Measurements from ENCODE around the gene ATP8B4. TPM values are rescaled to one million over a fixed set of nuclear protein-coding genes. Genes with fewer than 3 reads are reported as not detected.

The ATP8B4 gene
- polyA plus RNA-seq, 3 donors: 6.1 to 9.6 (median 6.8) TPM

GRCh38 chr15:50107591-50108408, 11.2 kb downstream of the ATP8B4 start:
- TF ChIP-seq CTCF (IDR thresholded peaks at IDR 0.05): no peak
- H3K27me3 ChIP-seq (ENCODE audit: control insufficient read depth in 2 of 2, insufficient read depth in 2 of 2, low read length in 2 of 2): no peaks in the 10 kb centered on the region
- H3K4me2 ChIP-seq (replicated peaks; ENCODE audit: extremely low read depth, low read length, poor library complexity, severe bottlenecking): peak overlapping the region; percentile 86
- intact Hi-C loops (cut with micrococcal nuclease): loop anchor here in 1 of 2 donors (2.0 kb wide), 2 partner anchors 41 to 53 kb away; no protein-coding TSS in a partner anchor
- H3K36me3 ChIP-seq (replicated peaks in 1 of 2; ENCODE audit: control insufficient read depth in 1 of 2, insufficient read depth in 2 of 2, low read length in 2 of 2): peaks cover 0 to 5% of the 10 kb centered on the region in 2 donors
- H2AFZ ChIP-seq (ENCODE audit: insufficient read depth, low read depth, low read length, poor library complexity, severe bottlenecking): no peak overlapping the region
- Mint-ChIP-seq H3K4me1 (peaks cover 85% of the 10 kb centered on the region), H3K9me3 (peaks cover 7 to 15% (median 13%) of the 10 kb centered on the region in 7 donors), H3K27me3 (ENCODE audit: low read depth in 3 of 3) (peaks cover 0 to 1% (median 0%) of the 10 kb centered on the region in 3 donors), H3K4me3 (peak overlapping the region; percentile 45 to 93), H3K36me3 (peaks cover 13 to 29% of the 10 kb centered on the region in 2 donors), H3K27ac (peak overlapping the region; percentile 95 to 98 (median 96))
- peaks cover 68 to 82% of the 10 kb centered on the region in 2 donors for H3K4me1 ChIP-seq (ENCODE audit: control insufficient read depth in 1 of 2, insufficient read depth in 2 of 2, low read length in 2 of 2)
- H3K9ac ChIP-seq (ENCODE audit: insufficient read depth, low read length, poor library complexity, severe bottlenecking): peak overlapping the region; percentile 62
- H3K4me3 ChIP-seq (replicated peaks in 1 of 3; ENCODE audit: low read depth in 2 of 3, low read length in 3 of 3): peak overlapping the region; percentile 14 to 76 (median 40)
- 12% methylated on average over 5 of the region's 7 CpGs for WGBS (ENCODE audit: insufficient coverage)
- peaks cover 89% of the 10 kb centered on the region for H3K79me2 ChIP-seq (ENCODE audit: insufficient read depth, low read length)
- peak; percentile 90 to 95 (median 94) for DNase-seq
- peak overlapping the region; percentile 93 to 95 for H3K27ac ChIP-seq (ENCODE audit: low read depth in 1 of 2, low read length in 2 of 2)
- H3K9me3 ChIP-seq (replicated peaks in 1 of 2; ENCODE audit: control insufficient read depth in 1 of 2, insufficient read depth in 1 of 2, low read length in 2 of 2): peaks cover 0 to 5% of the 10 kb centered on the region in 2 donors
- no peaks in the 10 kb centered on the region for H4K20me1 ChIP-seq (ENCODE audit: insufficient read depth, low read length)

GRCh38 chr15:50107157-50107556, 11.9 kb downstream of the ATP8B4 start:
- peaks cover 19 to 34% of the 10 kb centered on the region in 2 donors for H3K36me3 Mint-ChIP-seq
- Histone ChIP-seq H2AFZ (ENCODE audit: insufficient read depth, low read depth, low read length, poor library complexity, severe bottlenecking) (no peak overlapping the region), H3K4me2 (replicated peaks; ENCODE audit: extremely low read depth, low read length, poor library complexity, severe bottlenecking) (peak overlapping the region; percentile 86), H3K79me2 (ENCODE audit: insufficient read depth, low read length) (peaks cover 89% of the 10 kb centered on the region), H3K4me3 (replicated peaks in 1 of 3; ENCODE audit: low read depth in 2 of 3, low read length in 3 of 3) (peak overlapping the region in 1 of 3 experiments; percentile 41), H4K20me1 (ENCODE audit: insufficient read depth, low read length) (no peaks in the 10 kb centered on the region), H3K4me1 (ENCODE audit: control insufficient read depth in 1 of 2, insufficient read depth in 2 of 2, low read length in 2 of 2) (peaks cover 61 to 76% of the 10 kb centered on the region in 2 donors), H3K27ac (ENCODE audit: low read depth in 1 of 2, low read length in 2 of 2) (peak overlapping the region in 1 of 2 donors; percentile 93), H3K9ac (ENCODE audit: insufficient read depth, low read length, poor library complexity, severe bottlenecking) (peak overlapping the region; percentile 32), H3K36me3 (replicated peaks in 1 of 2; ENCODE audit: control insufficient read depth in 1 of 2, insufficient read depth in 2 of 2, low read length in 2 of 2) (peaks cover 0 to 5% of the 10 kb centered on the region in 2 donors), H3K27me3 (ENCODE audit: control insufficient read depth in 2 of 2, insufficient read depth in 2 of 2, low read length in 2 of 2) (no peaks in the 10 kb centered on the region), H3K9me3 (replicated peaks in 1 of 2; ENCODE audit: control insufficient read depth in 1 of 2, insufficient read depth in 1 of 2, low read length in 2 of 2) (peaks cover 0 to 5% of the 10 kb centered on the region in 2 donors)
- H3K9me3 Mint-ChIP-seq: peaks cover 10 to 20% (median 16%) of the 10 kb centered on the region in 7 donors
- intact Hi-C loops (cut with micrococcal nuclease): loop anchor here in 1 of 2 donors (2.0 kb wide), 2 partner anchors 40 to 52 kb away; no protein-coding TSS in a partner anchor
- DNase-seq: no peak
- no peak for TF ChIP-seq CTCF (IDR thresholded peaks at IDR 0.05)
- WGBS (ENCODE audit: insufficient coverage): 40% methylated on average over 1 of the region's 4 CpGs
- H3K27me3 Mint-ChIP-seq (ENCODE audit: low read depth in 3 of 3): peaks cover 0 to 1% (median 0%) of the 10 kb centered on the region in 3 donors
- H3K4me1 Mint-ChIP-seq: peaks cover 84% of the 10 kb centered on the region
- H3K4me3 Mint-ChIP-seq: peak overlapping the region in 1 of 2 donors; percentile 93
- H3K27ac Mint-ChIP-seq: peak overlapping the region; percentile 95 to 98 (median 96)

Measured in CD14-positive monocyte (primary cell).